GM18507 (cell line): Measurements from ENCODE around the gene ABTB1.
A peak's percentile ranks its signal among the peaks of the same experiment; 100 is the strongest.
"Not testable (repeated sequence)": the region's sequence is repeated elsewhere in the genome, so short reads cannot be mapped to it uniquely, and the experiment has no call there.

Source experiments
- DNase-seq: peaks from one replicate; pipeline ENCODE4 v3.0.0; 2011; ENCODE audit warnings: low read depth; ENCODE audit not compliant: insufficient read length; ENCODE audit errors: extremely low spot score
- FAIRE-seq: peaks from 2 replicates; lab custom pipeline; 2011; peaks lifted over from hg19 to GRCh38; lab: Jason Lieb, UNC

ABTB1 gene

DNA sequence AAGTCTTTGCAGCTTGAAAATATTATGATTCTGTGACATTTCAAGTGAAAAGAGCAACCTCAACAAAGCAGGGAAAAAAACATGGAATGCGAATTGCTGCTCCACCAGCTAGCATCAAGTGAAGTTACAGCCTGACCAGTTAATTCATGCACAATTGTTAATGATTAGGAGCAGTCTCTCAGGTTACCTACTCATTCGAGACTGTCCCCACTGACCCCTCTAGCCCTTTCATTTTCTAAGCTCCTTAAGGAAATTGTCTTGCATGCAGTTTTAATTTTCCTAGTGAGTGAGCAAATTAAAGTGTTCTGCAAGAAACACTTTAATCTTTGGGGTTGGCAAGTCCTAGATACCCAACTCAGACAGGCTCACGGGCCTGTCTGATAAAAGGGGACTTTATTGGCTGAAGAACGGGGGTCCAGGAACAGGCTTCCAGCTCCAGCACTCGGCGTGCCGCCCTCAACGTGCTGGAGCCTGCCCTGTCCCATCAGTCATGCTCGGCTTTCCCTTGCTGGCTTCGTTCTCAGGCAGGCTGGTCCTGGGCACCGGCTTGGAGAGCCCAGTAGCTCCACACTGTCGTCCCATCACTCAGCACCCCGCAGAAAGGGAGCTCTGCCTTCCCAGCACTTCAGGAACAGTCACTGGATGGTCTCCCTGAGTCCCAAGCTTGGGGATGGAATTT lies 25.4 kb upstream of the ABTB1 start:
- FAIRE-seq (no peak), DNase-seq (no peak)

GRCh38 chr3:127647845-127648204 lies 24.9 kb upstream of the ABTB1 start:
- FAIRE-seq (no peak), DNase-seq (no peak)

- no peak for FAIRE-seq
- no peak for DNase-seq
Measured at GRCh38 chr3:127650236-127650635, 22.5 kb upstream of the ABTB1 start.

GRCh38 chr3:127651516-127652172 lies 21.1 kb upstream of the ABTB1 start:
- FAIRE-seq = peak; percentile 38
- DNase-seq = no peak

- FAIRE-seq (peak; percentile 71), DNase-seq (peak; percentile 56)
Measured at GRCh38 chr3:127652246-127652995, 20.3 kb upstream of the ABTB1 start.

DNA sequence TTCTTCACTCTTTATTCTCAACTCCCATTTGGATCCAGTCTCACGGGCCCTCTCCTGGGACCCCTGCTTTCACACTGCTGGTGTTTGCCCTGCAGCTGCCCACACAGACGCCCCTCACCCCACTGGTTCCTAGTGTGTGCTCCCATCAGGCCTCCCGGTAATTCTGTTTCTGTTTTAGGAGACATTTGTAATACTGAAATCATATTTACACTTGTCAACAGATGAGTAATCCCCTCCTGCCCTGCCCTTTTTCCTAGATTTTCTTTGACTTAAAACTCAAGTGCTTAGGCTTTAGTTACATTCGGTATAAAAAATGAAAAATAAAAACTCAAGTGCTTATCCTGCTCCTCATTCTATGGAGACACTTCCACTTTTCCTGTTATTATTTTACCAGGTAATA lies 18.4 kb upstream of the ABTB1 start:
- DNase-seq = no peak
- FAIRE-seq = no peak

DNA sequence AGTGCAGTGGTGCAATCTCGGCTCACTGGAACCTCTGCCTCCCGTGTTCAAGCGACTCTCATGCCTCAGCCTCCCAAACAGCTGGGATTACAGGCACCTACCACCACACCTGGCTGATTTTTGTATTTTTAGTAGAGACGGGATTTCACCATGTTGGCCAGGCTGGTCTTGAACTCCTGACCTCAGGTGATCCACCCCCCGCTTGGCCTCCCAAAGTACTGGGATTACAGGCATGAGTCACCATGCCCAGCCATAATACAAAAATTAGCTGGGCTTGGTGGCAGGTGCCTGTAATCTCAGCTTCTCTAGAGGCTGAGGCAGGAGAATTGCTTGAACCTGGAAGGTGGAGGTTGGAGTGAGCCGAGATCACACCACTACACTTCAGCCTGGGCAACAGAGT lies 17.8 kb upstream of the ABTB1 start:
- not testable (repeated sequence) for DNase-seq, FAIRE-seq

DNA sequence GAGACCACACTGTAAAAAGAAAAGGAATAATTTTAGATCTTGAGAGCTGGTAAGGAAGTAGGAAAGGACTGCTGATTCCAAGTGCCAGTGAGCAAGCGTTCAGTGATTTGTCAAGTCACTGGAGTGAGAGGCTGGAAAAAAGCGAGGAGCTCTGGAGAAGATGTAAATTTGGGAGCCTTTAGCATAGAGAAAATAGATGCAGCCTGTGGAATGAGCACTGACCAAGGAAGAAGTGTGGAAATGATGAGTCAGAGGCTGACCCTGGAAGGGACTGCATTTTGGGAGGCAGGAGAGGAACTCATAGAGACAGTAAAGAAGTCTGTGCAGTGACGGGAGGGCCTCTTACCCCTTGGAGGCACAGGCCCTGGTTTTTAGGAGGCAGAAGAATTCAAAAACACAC lies 17.1 kb upstream of the ABTB1 start:
- DNase-seq (no peak), FAIRE-seq (no peak)

- DNase-seq (no peak), FAIRE-seq (no peak)
Measured at GRCh38 chr3:127656906-127657305, 15.8 kb upstream of the ABTB1 start.

GRCh38 chr3:127658234-127658633 lies 14.5 kb upstream of the ABTB1 start:
- DNase-seq = no peak
- no peak for FAIRE-seq

GRCh38 chr3:127660621-127661251 lies 12.0 kb upstream of the ABTB1 start:
- FAIRE-seq = no peak
- no peak for DNase-seq

DNA sequence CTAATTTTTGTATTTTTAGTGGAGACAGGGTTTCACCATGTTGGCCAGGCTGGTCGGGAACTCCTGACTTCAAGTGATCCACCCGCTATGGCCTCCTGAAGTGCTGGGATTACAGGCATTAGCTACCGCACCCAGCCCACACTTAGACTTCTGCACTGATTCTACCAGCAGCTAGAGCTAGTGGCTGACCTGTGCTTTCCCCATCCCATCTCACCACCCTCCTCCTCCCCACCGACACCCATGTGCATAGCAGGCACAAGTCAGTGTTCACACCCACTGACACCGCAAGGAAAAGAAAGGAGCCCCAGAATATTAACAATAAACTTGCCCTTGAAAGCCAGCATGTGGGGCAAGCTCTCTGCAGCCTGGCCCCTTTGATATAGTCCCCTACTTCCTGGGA lies 11.2 kb upstream of the ABTB1 start:
- no peak for FAIRE-seq
- no peak for DNase-seq

DNA sequence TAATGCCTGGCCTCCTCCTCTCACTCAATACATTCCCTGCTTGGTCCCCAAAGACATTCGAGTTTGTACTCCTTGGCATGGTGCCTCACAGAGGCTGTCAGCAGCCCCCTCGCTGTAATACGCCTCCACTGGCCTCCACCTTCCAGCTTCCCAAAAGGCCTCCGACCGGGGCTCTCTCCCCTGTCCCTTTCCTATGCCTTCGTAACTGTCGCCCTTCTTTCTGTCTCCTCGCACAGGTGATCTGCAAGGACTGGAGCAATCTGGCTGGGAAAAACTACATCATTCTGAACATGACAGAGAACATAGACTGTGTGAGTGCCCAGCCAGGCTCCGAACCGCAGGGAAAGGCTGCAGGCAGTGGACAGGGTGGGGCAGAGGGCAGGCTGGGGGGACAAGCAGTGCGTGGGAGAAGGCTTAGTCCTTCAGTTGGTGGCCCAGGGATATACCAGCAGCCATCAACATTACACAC lies 10.7 kb upstream of the ABTB1 start:
- FAIRE-seq = no peak
- no peak for DNase-seq

DNA sequence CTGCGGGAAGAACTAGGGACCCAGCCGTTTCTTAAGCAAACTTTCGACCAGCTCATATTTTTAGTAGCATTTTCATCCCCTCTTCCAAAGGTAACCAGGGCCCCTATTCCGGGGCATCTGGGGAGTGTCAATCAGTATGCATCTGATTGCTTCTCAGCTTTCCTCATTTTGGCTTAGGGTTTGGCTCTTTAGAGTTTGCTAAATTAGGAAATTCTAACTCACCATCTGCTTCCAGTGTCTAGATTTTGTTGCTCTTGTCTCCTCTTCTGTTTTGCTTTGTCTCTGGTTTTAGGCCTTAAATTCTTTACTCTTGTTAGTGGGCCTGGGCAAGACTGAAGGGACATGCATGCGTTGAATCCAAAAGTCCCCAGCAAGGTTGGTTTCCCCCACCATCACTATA lies 9.6 kb upstream of the ABTB1 start:
- FAIRE-seq = no peak
- no peak for DNase-seq

- FAIRE-seq = no peak
- DNase-seq = no peak
Measured at GRCh38 chr3:127665165-127665564, 7.6 kb upstream of the ABTB1 start.

- FAIRE-seq = no peak
- no peak for DNase-seq
Measured at GRCh38 chr3:127665586-127665985, 7.2 kb upstream of the ABTB1 start.

DNA sequence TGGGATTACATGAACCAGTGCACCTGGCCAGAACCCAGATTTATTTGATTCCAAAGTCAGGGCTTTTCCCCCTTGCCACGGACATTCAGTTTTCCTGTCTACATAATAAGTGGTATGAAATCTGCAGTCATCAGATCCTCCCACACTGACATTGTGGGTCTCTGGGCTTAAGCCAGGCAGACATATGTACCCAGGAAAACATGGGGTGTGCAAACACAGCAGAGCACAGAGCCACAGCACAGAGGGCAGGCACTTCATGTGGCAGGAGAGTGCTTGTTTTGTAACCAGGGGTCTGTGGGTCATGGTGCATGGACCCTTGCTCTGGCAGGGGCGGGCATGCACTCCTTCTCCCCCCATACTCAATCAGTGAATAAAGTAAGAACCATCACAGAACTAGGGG lies 6.1 kb upstream of the ABTB1 start:
- FAIRE-seq (no peak), DNase-seq (no peak)

DNA sequence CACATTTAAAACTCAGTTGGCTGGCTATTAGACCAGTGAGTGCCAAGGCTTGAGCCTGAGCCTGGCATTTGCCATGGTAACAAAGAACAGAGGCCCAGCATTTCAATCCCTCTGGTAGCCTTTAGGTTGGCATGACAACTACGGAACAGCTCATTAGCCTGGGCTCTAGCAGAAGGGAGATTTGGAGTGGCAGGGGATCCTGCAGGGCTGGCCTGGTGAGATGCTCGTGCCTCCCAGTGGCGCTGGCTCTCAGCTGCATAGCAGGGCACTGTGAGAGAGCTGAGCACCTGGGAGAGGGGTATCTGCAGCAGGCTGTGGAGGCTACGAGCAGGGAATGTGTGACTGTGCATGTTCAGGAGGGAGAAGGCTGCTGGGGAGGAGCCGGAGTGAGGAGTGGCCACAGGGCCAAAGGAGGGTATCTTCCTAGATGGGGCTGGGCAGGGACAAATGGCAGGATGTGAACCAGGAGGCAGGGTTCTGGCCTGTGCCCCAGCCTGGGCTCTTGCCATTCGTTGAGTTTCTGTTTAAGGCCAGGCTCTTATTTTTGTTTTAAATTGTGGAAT lies 5.6 kb upstream of the ABTB1 start:
- DNase-seq (no peak), FAIRE-seq (no peak)

DNA sequence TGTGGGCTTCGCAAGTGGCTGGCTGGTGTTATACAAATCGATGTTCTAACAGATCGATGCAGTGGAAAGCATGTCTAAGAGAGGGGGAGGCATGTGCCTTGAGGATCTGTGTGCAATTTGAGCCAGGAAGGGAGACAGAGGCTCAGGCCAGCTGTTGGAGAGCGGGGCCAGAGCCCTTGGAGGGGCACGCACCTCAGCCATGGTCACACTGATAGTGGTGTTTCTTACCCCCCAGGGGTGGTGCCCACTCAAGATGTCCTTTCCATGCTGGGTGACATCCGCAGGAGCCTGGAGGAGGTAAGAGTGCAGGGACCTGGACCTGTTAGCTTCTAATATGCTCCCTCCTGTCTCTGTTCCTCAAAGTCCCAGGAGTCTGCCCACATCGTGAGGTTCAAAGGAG lies 3.8 kb upstream of the ABTB1 start:
- no peak for DNase-seq
- FAIRE-seq = no peak
